Immature natural killer cell (primary cell): ENCODE data around the gene NFIA. TPM values are rescaled to one million over a fixed set of nuclear protein-coding genes. Genes with fewer than 3 reads are reported as not detected.
A peak's percentile ranks its signal among the peaks of the same experiment; 100 is the strongest.

Experiments used
- DNase-seq, 3 donors: peaks; one replicate each; pipeline ENCODE4 v3.0.0; 2022; ENCODE audit warnings: mixed read lengths in 1 of 3
- H3K27ac Mint-ChIP-seq, 6 donors: one replicate each; pipeline ENCODE4 v1.8.0; 2020; ENCODE audit warnings: mixed read lengths in 6 of 6, mild to moderate bottlenecking in 5 of 6, inconsistent platforms in 4 of 6, moderate library complexity in 3 of 6
- H3K27me3 Mint-ChIP-seq, 3 donors: one replicate each; pipeline ENCODE4 v1.8.0; 2020 to 2021; ENCODE audit warnings: low read depth in 3 of 3, mild to moderate bottlenecking in 3 of 3, mixed read lengths in 3 of 3, moderate library complexity in 3 of 3, inconsistent platforms in 1 of 3
- H3K36me3 Mint-ChIP-seq, 3 donors: one replicate each; pipeline ENCODE4 v1.8.0; 2020; ENCODE audit warnings: mixed read lengths in 3 of 3, inconsistent platforms in 2 of 3, mild to moderate bottlenecking in 2 of 3
- H3K4me1 Mint-ChIP-seq, 2 donors: one replicate each; pipeline ENCODE4 v1.8.0; 2020; ENCODE audit warnings: inconsistent platforms in 2 of 2, mild to moderate bottlenecking in 2 of 2, mixed read lengths in 2 of 2, moderate library complexity in 1 of 2
- H3K4me3 Mint-ChIP-seq, 5 donors: one replicate each; pipeline ENCODE4 v1.8.0; 2020; ENCODE audit warnings: mild to moderate bottlenecking in 5 of 5, mixed read lengths in 5 of 5, inconsistent platforms in 3 of 5, moderate library complexity in 3 of 5
- H3K9me3 Mint-ChIP-seq, 6 donors: one replicate each; pipeline ENCODE4 v1.8.0; 2020; ENCODE audit warnings: mild to moderate bottlenecking in 6 of 6, mixed read lengths in 6 of 6, inconsistent platforms in 4 of 6, moderate library complexity in 3 of 6
- polyA plus RNA-seq, 3 donors: library from polyadenylated mRNA; unstranded; fragments of 300-500 nt; fragmentation: Illumina TruSeq; gene quantifications; one replicate each; pipeline ENCODE4 v1.2.3, GENCODE V29; 2021

Gene NFIA
- polyA plus RNA-seq, 3 donors from 2014 or later = 1.7 to 11.5 (median 3.9) TPM

DNA sequence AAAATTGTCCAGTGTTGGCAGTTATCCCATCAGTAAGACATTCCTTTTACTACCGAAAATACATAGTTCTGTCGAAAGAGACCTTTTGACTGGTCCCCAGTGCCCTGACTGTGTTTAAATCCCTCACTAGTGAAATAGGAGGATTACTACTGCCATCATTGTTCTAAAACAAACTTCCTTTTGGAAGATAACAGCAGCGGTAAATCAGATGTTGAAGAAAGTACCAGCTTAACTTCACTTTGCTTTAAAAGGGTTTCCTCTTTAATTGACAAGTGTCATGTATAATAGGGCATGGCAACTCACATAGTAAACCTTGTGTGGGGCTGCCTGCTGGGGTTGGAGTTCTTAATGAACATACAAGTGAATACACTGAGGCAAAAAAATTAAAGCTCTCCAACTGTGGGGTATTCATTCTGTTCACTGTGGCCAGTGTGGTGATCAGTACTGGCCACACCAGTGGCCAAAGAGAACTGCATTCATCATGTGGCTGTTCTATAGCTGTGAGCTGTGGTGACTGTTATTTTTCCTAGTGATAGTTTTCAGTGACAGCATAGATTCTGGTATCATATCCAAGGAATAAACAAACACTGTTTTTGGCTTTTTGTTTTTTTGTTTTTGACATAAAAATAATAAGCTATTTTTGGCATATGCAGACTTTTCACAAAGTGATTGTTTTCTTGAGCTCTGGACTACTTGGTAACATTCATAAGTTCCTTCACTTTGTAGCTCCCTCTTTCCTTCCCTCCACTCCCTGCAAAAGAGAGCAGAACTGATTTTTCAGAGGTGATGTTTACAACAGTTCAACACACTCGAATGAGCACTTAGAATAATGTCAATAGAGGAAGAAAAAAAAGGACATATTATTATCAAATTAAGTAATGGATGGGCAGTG is 74.5 kb downstream of the NFIA start:
- Mint-ChIP-seq H3K4me3 (no peak overlapping the region), H3K27ac (no peak overlapping the region), H3K9me3 (no peaks in the 10 kb centered on the region)

DNA sequence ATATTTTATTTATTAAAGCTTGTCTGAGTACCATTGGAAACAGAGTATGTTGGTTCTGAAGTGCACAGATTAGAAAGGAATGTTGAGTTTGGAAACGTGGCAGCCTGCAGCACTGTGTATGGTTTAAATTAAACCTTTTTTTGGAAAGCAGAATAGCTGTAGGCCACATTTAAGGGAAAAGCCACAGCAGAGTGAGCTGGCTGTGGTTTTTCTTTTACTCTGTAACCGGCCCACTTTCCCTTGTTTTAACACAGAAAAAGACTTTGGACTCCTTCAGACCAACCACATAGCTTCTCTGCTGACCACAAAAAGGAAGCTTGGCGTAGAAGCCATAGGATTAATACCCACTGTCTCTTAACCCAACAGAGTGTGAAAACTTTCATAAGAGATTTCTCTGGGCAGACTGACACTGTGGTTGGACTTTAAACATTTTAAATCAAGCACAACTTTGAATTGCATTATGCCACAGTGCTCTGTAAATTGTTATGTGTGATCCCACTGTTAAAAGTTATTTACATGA is 75.2 kb downstream of the NFIA start:
- DNase-seq = peak in 2 of 3 donors; percentile 3 to 9
- Mint-ChIP-seq H3K9me3 (no peaks in the 10 kb centered on the region), H3K4me1 (peaks cover 18 to 24% of the 10 kb centered on the region in 2 donors), H3K27me3 (peaks cover 0 to 9% (median 3%) of the 10 kb centered on the region in 3 donors), H3K36me3 (peaks cover 3 to 5% (median 4%) of the 10 kb centered on the region in 3 donors), H3K27ac (no peak overlapping the region), H3K4me3 (no peak overlapping the region)

More for the DNA sequence above, 74.5 kb downstream of the NFIA start:
- peaks cover 0 to 9% (median 3%) of the 10 kb centered on the region in 3 donors for H3K27me3 Mint-ChIP-seq
- H3K4me1 Mint-ChIP-seq = peaks cover 18 to 24% of the 10 kb centered on the region in 2 donors
- peaks cover 3 to 5% (median 4%) of the 10 kb centered on the region in 3 donors for H3K36me3 Mint-ChIP-seq
- no peak for DNase-seq

DNA sequence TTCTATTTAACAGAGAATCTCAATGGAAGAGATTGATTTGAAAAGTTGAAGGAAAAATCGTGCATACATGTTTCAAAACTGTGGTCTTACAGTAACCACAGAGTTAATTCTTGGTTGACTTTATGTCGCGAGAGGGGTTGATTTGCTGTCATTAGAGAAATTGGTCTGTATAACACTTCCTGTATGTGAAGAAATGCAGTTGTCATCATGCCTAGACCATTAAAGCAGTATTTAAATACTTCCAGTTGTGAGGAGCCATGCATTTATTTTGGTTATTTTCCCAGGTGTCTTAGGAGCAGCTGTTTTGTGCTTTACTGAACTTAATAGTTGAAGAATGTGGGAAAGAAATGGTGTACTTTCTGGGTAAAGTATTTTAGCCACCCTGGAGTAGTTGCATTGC is 76.2 kb downstream of the NFIA start:
- no peak for DNase-seq
- H3K4me1 Mint-ChIP-seq = peaks cover 18 to 24% of the 10 kb centered on the region in 2 donors
- H3K36me3 Mint-ChIP-seq = peaks cover 3 to 5% (median 4%) of the 10 kb centered on the region in 3 donors
- no peak overlapping the region for H3K4me3 Mint-ChIP-seq
- peaks cover 0 to 9% (median 3%) of the 10 kb centered on the region in 3 donors for H3K27me3 Mint-ChIP-seq
- H3K27ac Mint-ChIP-seq = no peak overlapping the region
- H3K9me3 Mint-ChIP-seq = no peaks in the 10 kb centered on the region

DNA sequence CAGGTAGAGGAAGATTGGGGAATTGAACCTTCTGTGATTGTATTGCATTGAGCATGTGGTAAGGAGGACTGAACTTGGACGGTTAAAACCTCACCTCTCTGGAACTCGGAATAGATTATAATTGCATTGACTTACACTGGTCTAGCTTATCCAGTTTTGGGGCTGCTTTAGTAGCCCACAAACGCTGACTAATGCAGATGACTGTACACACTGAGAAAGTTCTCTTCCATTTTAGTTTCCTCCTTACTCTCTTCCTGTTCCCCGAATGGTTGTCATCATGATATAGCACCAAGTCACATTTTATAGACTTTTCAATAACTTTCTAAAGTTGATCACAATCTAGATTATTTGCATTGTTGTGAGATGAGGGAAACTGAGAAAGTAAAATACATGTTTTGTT is 78.2 kb downstream of the NFIA start:
- no peak overlapping the region for H3K27ac Mint-ChIP-seq
- DNase-seq = no peak
- no peaks in the 10 kb centered on the region for H3K9me3 Mint-ChIP-seq
- H3K4me3 Mint-ChIP-seq = no peak overlapping the region
- H3K4me1 Mint-ChIP-seq = peaks cover 18 to 24% of the 10 kb centered on the region in 2 donors
- peaks cover 3 to 5% (median 4%) of the 10 kb centered on the region in 3 donors for H3K36me3 Mint-ChIP-seq
- peaks cover 0 to 5% (median 0%) of the 10 kb centered on the region in 3 donors for H3K27me3 Mint-ChIP-seq

DNA sequence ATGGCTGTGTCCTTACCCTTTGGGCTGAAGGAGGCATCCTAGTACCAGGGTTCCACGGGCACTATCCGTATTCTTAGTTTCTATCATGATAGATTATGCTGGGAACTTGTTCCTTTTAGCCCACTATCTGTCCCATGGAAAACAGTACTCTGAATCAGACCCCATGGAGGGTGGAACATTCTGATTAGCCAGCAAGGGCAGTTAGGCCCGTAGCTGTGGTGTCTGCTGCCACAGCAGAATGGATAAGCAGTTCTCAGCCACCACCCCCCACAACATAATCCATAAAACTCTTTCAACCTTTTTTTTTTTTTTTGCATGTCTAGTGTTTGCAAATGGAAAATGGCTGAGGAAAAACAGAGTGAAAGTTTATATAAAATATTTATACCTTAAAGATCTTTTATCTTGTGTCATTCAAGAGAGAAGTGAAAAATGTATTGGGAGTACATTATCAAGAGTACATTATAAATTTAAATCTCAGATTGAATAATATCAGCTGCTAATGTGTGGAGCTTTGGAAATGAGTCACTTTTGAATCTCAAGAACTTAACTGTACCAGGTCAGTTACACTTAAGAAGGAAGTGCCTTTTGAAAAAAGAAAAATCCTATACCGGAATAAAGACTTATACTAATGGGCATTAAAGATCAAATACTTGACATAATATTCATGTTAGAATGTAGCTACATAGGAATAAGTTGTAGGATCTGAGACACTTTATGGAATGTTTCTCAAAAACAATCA is 80.3 kb downstream of the NFIA start:
- Mint-ChIP-seq H3K36me3 (peaks cover 3 to 5% (median 4%) of the 10 kb centered on the region in 3 donors), H3K4me1 (peaks cover 12 to 15% of the 10 kb centered on the region in 2 donors), H3K27ac (no peak overlapping the region), H3K4me3 (no peak overlapping the region), H3K9me3 (no peaks in the 10 kb centered on the region), H3K27me3 (peaks cover 0 to 5% (median 0%) of the 10 kb centered on the region in 3 donors)
- no peak for DNase-seq

DNA sequence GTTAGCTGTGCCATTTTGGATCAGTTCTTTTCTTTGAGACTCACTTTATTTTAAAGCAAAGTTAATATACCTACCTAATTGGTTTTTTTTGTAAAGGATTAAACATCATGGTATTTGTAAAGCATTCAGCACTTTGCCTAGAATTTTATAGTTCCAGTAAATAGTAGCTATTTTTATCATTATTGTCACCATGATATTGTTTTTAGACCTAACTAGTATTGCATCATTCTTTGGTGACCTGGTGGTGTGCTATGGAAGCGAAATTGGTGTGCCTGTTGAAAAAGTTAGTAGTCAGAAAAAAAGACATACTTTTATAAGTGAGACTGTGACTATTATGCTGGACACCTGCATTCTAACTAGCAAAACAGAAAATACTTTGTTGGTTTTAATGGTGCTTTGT is 81.0 kb downstream of the NFIA start:
- H3K4me1 Mint-ChIP-seq = peaks cover 7 to 9% of the 10 kb centered on the region in 2 donors
- H3K4me3 Mint-ChIP-seq = no peak overlapping the region
- DNase-seq = no peak
- no peaks in the 10 kb centered on the region for H3K9me3 Mint-ChIP-seq
- H3K36me3 Mint-ChIP-seq = peaks cover 3 to 5% (median 4%) of the 10 kb centered on the region in 3 donors
- no peak overlapping the region for H3K27ac Mint-ChIP-seq
- H3K27me3 Mint-ChIP-seq = peaks cover 0 to 6% (median 0%) of the 10 kb centered on the region in 3 donors

DNA sequence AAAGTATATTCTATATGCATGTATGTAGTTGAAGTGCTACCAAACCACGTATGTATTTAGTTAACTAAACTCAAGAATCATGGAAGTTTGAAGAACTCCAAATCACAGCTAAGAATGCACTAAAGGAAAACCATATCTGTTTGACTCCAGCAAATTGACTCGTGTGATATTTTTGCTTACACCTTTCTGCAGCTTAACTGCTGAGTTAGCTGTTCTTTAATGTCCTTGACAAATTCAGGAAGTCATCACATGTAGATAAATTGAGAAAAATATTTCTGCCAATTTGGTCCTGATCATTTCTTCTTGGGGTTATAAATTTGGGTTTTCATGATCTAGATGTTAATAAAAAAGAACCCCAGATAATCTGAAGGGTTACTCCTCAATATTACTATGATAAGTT is 83.0 kb downstream of the NFIA start:
- Mint-ChIP-seq H3K4me3 (no peak overlapping the region), H3K9me3 (no peaks in the 10 kb centered on the region), H3K36me3 (peaks cover 3 to 4% (median 4%) of the 10 kb centered on the region in 3 donors), H3K4me1 (no peaks in the 10 kb centered on the region), H3K27ac (no peak overlapping the region), H3K27me3 (peaks cover 0 to 2% (median 2%) of the 10 kb centered on the region in 3 donors)
- DNase-seq = no peak

DNA sequence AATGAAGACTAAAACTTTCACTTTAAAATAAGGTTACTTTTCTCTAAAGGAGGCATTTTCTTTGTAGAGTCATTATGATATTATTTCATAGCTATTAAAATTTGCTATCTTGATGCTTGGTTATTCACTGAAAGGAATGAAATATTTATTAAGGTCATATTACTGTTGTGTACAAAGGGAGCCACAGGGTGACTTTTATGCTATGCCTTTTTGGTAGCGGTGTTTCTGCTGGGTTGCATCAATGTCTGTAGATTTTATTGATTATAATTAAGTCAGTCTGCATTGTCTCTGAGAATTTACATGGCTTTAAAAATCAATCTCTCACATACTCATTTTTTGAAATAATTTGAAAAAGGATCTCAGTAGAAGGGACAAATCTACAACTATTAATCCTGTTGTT is 84.9 kb downstream of the NFIA start:
- no peaks in the 10 kb centered on the region for H3K36me3 Mint-ChIP-seq
- H3K4me1 Mint-ChIP-seq = no peaks in the 10 kb centered on the region
- no peak for DNase-seq
- H3K9me3 Mint-ChIP-seq = no peaks in the 10 kb centered on the region
- no peak overlapping the region for H3K27ac Mint-ChIP-seq
- H3K27me3 Mint-ChIP-seq = peaks cover 0 to 7% (median 6%) of the 10 kb centered on the region in 3 donors
- H3K4me3 Mint-ChIP-seq = no peak overlapping the region

DNA sequence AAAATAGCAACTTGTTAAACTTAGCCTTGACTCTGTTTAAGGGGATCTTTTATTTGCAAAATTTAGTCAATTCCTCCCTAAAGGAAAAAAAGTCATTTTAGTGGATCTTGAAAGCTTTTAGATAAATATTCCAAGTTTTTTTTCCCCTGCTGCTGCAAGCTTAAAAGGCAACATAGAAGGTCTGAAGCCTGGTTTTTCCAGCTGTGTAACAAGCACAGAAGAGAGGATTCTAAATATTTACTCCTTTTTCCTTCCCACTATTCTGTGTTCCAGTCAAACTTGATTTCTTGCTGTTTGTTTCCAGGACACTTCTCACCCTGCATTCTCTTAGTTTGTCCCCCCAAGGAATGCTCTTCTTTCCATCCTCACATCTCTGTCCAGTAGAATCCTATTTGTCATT is 86.7 kb downstream of the NFIA start:
- Mint-ChIP-seq H3K27me3 (peaks cover 2 to 8% (median 6%) of the 10 kb centered on the region in 3 donors), H3K4me3 (no peak overlapping the region), H3K36me3 (no peaks in the 10 kb centered on the region), H3K4me1 (no peaks in the 10 kb centered on the region), H3K9me3 (no peaks in the 10 kb centered on the region), H3K27ac (no peak overlapping the region)
- DNase-seq = no peak

DNA sequence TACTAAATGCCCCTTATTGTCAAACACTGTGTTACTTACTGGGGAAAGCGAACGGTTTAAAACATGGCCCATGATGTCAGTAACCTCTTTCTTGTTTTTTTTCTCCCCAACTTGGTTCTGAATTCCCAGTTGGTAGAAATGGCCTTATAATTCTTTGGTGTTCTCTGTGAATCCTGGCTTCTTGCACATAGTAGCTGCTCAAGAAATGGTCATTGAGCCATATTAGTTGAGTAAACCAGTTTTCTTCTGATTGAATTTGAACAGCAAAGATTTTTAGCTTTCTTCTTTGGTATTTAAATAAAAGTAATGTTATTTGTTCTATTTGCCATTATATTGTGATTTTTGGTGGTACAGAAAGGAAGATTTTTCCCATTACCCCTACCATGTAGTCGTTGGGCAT is 87.3 kb downstream of the NFIA start:
- H3K9me3 Mint-ChIP-seq = no peaks in the 10 kb centered on the region
- peaks cover 0 to 4% (median 0%) of the 10 kb centered on the region in 3 donors for H3K36me3 Mint-ChIP-seq
- H3K27ac Mint-ChIP-seq = no peak overlapping the region
- H3K27me3 Mint-ChIP-seq = peaks cover 2 to 11% (median 6%) of the 10 kb centered on the region in 3 donors
- no peak for DNase-seq
- H3K4me1 Mint-ChIP-seq = no peaks in the 10 kb centered on the region
- H3K4me3 Mint-ChIP-seq = no peak overlapping the region

DNA sequence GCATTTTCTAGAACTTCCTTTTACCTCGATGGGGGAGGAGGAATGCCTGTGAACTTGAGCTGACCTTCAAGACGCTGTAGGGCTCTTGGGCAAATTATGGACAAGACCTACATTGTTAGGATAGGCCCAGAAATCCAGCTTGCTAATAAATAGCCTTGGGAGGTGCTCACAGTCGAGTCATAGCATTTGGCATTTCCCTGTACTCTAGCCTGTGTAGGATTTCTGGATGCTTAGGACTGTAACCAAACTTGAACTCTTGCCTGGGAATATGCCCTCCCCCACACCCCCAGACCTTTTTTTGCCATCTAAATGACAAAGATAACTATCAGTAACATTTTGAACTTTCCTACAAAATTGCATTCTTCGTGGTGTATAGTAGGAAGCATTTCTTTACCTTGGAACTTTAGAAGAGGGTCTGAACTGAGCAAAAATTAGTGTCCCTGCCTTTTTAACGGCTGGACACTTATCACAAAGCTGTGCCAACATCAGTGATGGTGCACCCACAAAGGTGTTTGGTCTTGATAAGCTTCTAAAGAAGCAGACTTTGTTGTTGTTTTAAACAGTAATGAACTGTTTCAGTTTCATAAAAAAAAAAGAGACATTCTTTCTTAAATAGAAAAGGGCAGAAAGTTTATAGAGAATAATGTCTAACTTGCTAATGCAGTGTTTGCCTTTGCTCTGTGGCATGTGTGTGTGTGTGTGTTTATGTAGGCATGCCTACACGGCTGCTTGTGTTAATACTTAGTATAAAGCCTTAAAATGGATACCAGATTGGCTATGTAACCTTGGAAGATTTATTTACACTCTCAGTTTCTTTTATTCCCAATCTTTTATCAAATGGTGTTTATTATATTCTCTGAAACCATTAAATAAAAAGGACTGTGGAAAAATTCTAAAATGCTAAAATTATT is 88.2 kb downstream of the NFIA start:
- H3K4me1 Mint-ChIP-seq = no peaks in the 10 kb centered on the region
- no peak overlapping the region for H3K4me3 Mint-ChIP-seq

DNA sequence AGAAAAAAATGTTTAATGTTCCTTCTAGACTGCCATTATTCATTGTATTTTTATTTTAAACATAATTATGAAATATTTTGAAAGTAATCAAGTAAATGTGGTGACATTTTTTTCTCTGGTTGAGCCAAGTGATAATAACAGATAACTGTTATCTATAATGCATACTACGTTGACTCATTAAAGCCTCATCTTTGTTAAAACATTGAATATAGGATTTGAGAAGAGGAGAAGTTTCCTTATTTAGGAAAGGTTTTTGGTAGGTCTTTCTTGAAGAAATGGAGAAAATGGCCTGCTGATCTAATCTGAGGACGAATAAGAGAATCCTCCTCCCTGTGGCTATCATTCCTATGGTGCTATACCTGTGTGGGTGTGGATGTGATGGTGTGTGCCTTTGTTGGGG is 89.0 kb downstream of the NFIA start:
- H3K27ac Mint-ChIP-seq = no peak overlapping the region
- H3K9me3 Mint-ChIP-seq = no peaks in the 10 kb centered on the region
- H3K27me3 Mint-ChIP-seq = peaks cover 2 to 14% (median 9%) of the 10 kb centered on the region in 3 donors
- peaks cover 0 to 4% (median 0%) of the 10 kb centered on the region in 3 donors for H3K36me3 Mint-ChIP-seq
- no peak overlapping the region for H3K4me3 Mint-ChIP-seq
- no peak for DNase-seq
- no peaks in the 10 kb centered on the region for H3K4me1 Mint-ChIP-seq

More for the DNA sequence above, 88.2 kb downstream of the NFIA start:
- peaks cover 0 to 4% (median 0%) of the 10 kb centered on the region in 3 donors for H3K36me3 Mint-ChIP-seq
- H3K27ac Mint-ChIP-seq = no peak overlapping the region
- no peaks in the 10 kb centered on the region for H3K9me3 Mint-ChIP-seq
- DNase-seq = no peak
- peaks cover 2 to 11% (median 9%) of the 10 kb centered on the region in 3 donors for H3K27me3 Mint-ChIP-seq

DNA sequence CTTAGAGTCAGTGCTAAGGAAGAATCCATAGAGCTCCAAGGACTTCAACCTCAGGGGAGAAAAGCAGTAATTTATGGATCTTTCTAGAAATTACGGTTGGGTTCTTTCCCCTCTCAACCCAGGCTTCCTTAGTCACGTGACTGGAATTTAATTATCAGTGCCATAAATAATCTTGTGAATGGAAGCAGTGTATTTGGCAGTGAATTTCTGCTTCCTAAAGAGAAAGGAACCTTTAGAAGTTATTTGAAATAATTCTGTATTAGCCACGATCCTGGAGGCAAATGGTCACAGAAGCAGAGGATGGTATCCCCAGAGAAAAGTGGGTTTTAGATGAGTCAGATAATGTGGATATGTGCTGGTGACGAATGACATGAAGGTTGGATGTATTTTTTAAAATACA is 89.6 kb downstream of the NFIA start:
- DNase-seq = no peak
- Mint-ChIP-seq H3K4me3 (no peak overlapping the region), H3K27ac (no peak overlapping the region), H3K9me3 (no peaks in the 10 kb centered on the region), H3K27me3 (peaks cover 2 to 14% (median 9%) of the 10 kb centered on the region in 3 donors), H3K4me1 (no peaks in the 10 kb centered on the region), H3K36me3 (peaks cover 0 to 4% (median 0%) of the 10 kb centered on the region in 3 donors)
